ENCODE results near the gene PLEKHH1. TPM values are rescaled to one million over a fixed set of nuclear protein-coding genes. Genes with fewer than 3 reads are reported as not detected.
A peak's percentile ranks its signal among the peaks of the same experiment; 100 is the strongest.

PLEKHH1 gene
- total RNA-seq, 4 donors from 2014 or later: 71.1 to 123 (median 79.7) TPM

- peaks cover 5 to 28% (median 18%) of the 10 kb centered on the region in 4 donors for H3K4me1 ChIP-seq
- intact Hi-C loops (cut with DNase I; ENCODE audit: low total_unique reads) (loop anchor here (5.0 to 10.0 kb wide), 2 partner anchors 49 to 86 kb away; partner anchors contain the start of gene RDH12), in situ Hi-C loops (cut with MboI; ENCODE audit: low pct_ligation_motif_present in 1 of 4, low pct_unique_long_range_greater_than_20kb in 1 of 4, low sequenced_read_pairs in 3 of 4) (loop anchor here in 1 of 4 donors (25.0 kb wide), 1 partner anchor 94 kb away; the partner anchor contains the start of gene RDH12)
- peak overlapping the region; percentile 65 to 85 (median 81) for H3K27ac ChIP-seq
- H3K4me3 ChIP-seq: no peak overlapping the region
- TF ChIP-seq, protein P1, sequence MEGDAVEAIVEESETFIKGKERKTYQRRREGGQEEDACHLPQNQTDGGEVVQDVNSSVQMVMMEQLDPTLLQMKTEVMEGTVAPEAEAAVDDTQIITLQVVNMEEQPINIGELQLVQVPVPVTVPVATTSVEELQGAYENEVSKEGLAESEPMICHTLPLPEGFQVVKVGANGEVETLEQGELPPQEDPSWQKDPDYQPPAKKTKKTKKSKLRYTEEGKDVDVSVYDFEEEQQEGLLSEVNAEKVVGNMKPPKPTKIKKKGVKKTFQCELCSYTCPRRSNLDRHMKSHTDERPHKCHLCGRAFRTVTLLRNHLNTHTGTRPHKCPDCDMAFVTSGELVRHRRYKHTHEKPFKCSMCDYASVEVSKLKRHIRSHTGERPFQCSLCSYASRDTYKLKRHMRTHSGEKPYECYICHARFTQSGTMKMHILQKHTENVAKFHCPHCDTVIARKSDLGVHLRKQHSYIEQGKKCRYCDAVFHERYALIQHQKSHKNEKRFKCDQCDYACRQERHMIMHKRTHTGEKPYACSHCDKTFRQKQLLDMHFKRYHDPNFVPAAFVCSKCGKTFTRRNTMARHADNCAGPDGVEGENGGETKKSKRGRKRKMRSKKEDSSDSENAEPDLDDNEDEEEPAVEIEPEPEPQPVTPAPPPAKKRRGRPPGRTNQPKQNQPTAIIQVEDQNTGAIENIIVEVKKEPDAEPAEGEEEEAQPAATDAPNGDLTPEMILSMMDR (IDR thresholded peaks at IDR 0.05): peak; percentile 66 to 88 (median 75)
- TF ChIP-seq POLR2A (IDR thresholded peaks at IDR 0.05) (no peak), EP300 (IDR thresholded peaks at IDR 0.05; ENCODE audit: low read depth) (no peak), POLR2AphosphoS5 (IDR thresholded peaks at IDR 0.05) (no peak)
- DNase-seq: no peak
- no peaks in the 10 kb centered on the region for H3K9me3 ChIP-seq
- no peaks in the 10 kb centered on the region for H3K36me3 ChIP-seq
- no peaks in the 10 kb centered on the region for H3K27me3 ChIP-seq
These were observed 85.5 kb downstream of the PLEKHH1 start for GRCh38 chr14:67618617-67619063.

- intact Hi-C loops (cut with DNase I; ENCODE audit: low total_unique reads): loop anchor here (5.0 to 10.0 kb wide), 2 partner anchors 48 to 85 kb away; partner anchors contain the start of gene RDH12
- H3K4me3 ChIP-seq: peak within 1 kb of the TSS; percentile 35 to 69 (median 51)
- TF ChIP-seq POLR2AphosphoS5 (IDR thresholded peaks at IDR 0.05) (peak; percentile 74 to 90 (median 82)), POLR2A (IDR thresholded peaks at IDR 0.05) (peak; percentile 86), EP300 (IDR thresholded peaks at IDR 0.05; ENCODE audit: low read depth) (no peak)
- TF ChIP-seq, protein P1 (IDR thresholded peaks at IDR 0.05): peak in 1 of 5 experiments; percentile 27
- DNase-seq: peak; percentile 100
- H3K9me3 ChIP-seq: no peaks in the 10 kb centered on the region
- no peaks in the 10 kb centered on the region for H3K36me3 ChIP-seq
- H3K27ac ChIP-seq: peak within 1 kb of the TSS; percentile 65 to 85 (median 81)
- 0% methylated on average over 41 of the region's 62 CpGs; no CpG with 5 or more reads in 1 of the 2 donors for WGBS, 2 donors (ENCODE audit: low coverage in 1 of 2)
- in situ Hi-C loops (cut with MboI; ENCODE audit: low pct_ligation_motif_present in 1 of 4, low pct_unique_long_range_greater_than_20kb in 1 of 4, low sequenced_read_pairs in 3 of 4): loop anchor here in 2 of 4 donors (10.0 to 25.0 kb wide), 2 partner anchors 55 to 93 kb away; partner anchors contain the start of genes RDH12 (in 1 of the 2) and VTI1B (in 1 of the 2)
- H3K4me1 ChIP-seq: peaks cover 5 to 28% (median 18%) of the 10 kb centered on the region in 4 donors
- no peaks in the 10 kb centered on the region for H3K27me3 ChIP-seq
These were observed 86.5 kb downstream of the PLEKHH1 start, which contains the start of gene ARG2 for GRCh38 chr14:67619446-67620216. TSS of gene ARG2 (plus strand) at chr14:67619920. CDS start at chr14:67619978, 58 bp downstream.

GRCh38 chr14:67620217-67620785 lies 87.2 kb downstream of the PLEKHH1 start:
- H3K36me3 ChIP-seq: no peaks in the 10 kb centered on the region
- H3K27me3 ChIP-seq: no peaks in the 10 kb centered on the region
- intact Hi-C loops (cut with DNase I; ENCODE audit: low total_unique reads) (no loop called here), in situ Hi-C loops (cut with MboI; ENCODE audit: low pct_ligation_motif_present in 1 of 4, low pct_unique_long_range_greater_than_20kb in 1 of 4, low sequenced_read_pairs in 3 of 4) (loop anchor here in 2 of 4 donors (10.0 to 25.0 kb wide), 2 partner anchors 54 to 92 kb away; partner anchors contain the start of genes RDH12 (in 1 of the 2) and VTI1B (in 1 of the 2))
- H3K4me3 ChIP-seq: peak overlapping the region; percentile 35 to 69 (median 51)
- peak overlapping the region; percentile 65 to 85 (median 81) for H3K27ac ChIP-seq
- no peaks in the 10 kb centered on the region for H3K9me3 ChIP-seq
- peak; percentile 26 for DNase-seq
- WGBS, 2 donors (ENCODE audit: low coverage in 1 of 2): 0 to 12% methylated on average over 3 to 19 of the region's 19 CpGs
- H3K4me1 ChIP-seq: peaks cover 5 to 28% (median 18%) of the 10 kb centered on the region in 4 donors
- TF ChIP-seq, protein P1 (IDR thresholded peaks at IDR 0.05): no peak
- TF ChIP-seq POLR2A (IDR thresholded peaks at IDR 0.05) (no peak), POLR2AphosphoS5 (IDR thresholded peaks at IDR 0.05) (no peak), EP300 (IDR thresholded peaks at IDR 0.05; ENCODE audit: low read depth) (no peak)

- no peak for DNase-seq
- intact Hi-C loops (cut with DNase I; ENCODE audit: low total_unique reads): no loop called here
- 58 to 68% methylated on average over 4 of the region's 4 CpGs for WGBS, 2 donors (ENCODE audit: low coverage in 1 of 2)
These were observed 89.6 kb downstream of the PLEKHH1 start for GRCh38 chr14:67622675-67623074.

More at GRCh38 chr14:67622675-67623074, 89.6 kb downstream of the PLEKHH1 start:
- Histone ChIP-seq H3K27me3 (no peaks in the 10 kb centered on the region), H3K27ac (peak overlapping the region; percentile 56 to 78 (median 66)), H3K36me3 (no peaks in the 10 kb centered on the region), H3K4me1 (peaks cover 5 to 28% (median 18%) of the 10 kb centered on the region in 4 donors), H3K9me3 (no peaks in the 10 kb centered on the region), H3K4me3 (no peak overlapping the region)
- TF ChIP-seq EP300 (IDR thresholded peaks at IDR 0.05; ENCODE audit: low read depth): no peak
- TF ChIP-seq POLR2AphosphoS5 (IDR thresholded peaks at IDR 0.05): peak in 1 of 3 donors; percentile 31
- TF ChIP-seq, protein P1 (IDR thresholded peaks at IDR 0.05): no peak
- in situ Hi-C loops (cut with MboI; ENCODE audit: low pct_ligation_motif_present in 1 of 4, low pct_unique_long_range_greater_than_20kb in 1 of 4, low sequenced_read_pairs in 3 of 4): loop anchor here in 2 of 4 donors (10.0 to 25.0 kb wide), 2 partner anchors 52 to 90 kb away; partner anchors contain the start of genes RDH12 (in 1 of the 2) and VTI1B (in 1 of the 2)

Data from transverse colon (tissue), 4 donors.